Measurements from ENCODE around the gene PFKFB4. TPM values are rescaled to one million over a fixed set of nuclear protein-coding genes. Genes with fewer than 3 reads are reported as not detected.
"Not testable (repeated sequence)": the region's sequence is repeated elsewhere in the genome, so short reads cannot be mapped to it uniquely, and the experiment has no call there.

The PFKFB4 gene
- polyA plus RNA-seq, 1 of the 3 experiments (the other 2 are of a cell fraction) = 5.7 TPM

- 94% methylated on average over 6 of the region's 6 CpGs for WGBS (ENCODE audit: low lambda C conversion rate)
These were observed 24.2 kb downstream of the PFKFB4 start for GRCh38 chr3:48532271-48532976.

GRCh38 chr3:48530701-48531100 is 25.9 kb downstream of the PFKFB4 start:
- H3K9ac ChIP-seq; H3K4me3 ChIP-seq (ENCODE audit: low read depth in 2 of 2, low read length in 1 of 2); H4K20me1 ChIP-seq (ENCODE audit: insufficient read depth); H3K79me2 ChIP-seq (ENCODE audit: insufficient read depth); H3K9me3 ChIP-seq; H3K9me2 ChIP-seq; POLR2A ChIA-PET; H3F3A ChIP-seq (replicated peaks; ENCODE audit: insufficient read depth); H3K27me3 ChIP-seq (ENCODE audit: insufficient read depth); H3K4me1 ChIP-seq (ENCODE audit: control insufficient read depth in 1 of 2, insufficient read depth in 2 of 2, low read depth in 1 of 2, low read length in 1 of 2); H3K4me2 ChIP-seq; H3K27ac ChIP-seq (ENCODE audit: low read depth in 2 of 2, low read length in 1 of 2); H2AFZ ChIP-seq (ENCODE audit: low read depth); DNase-seq: not testable (repeated sequence)
- peaks cover 0 to 21% of the 10 kb centered on the region in 2 experiments for H3K36me3 ChIP-seq (replicated peaks in 1 of 2; ENCODE audit: control insufficient read depth in 1 of 2, insufficient read depth in 2 of 2, low read length in 1 of 2)
- 98% methylated on average over 4 of the region's 4 CpGs for WGBS (ENCODE audit: low lambda C conversion rate)
- CTCF ChIA-PET = interaction anchor here (0.6 to 1.7 kb wide), 4 partner anchors 17 to 119 kb away, joined by 3 to 5 read pairs (median 4); no protein-coding TSS in a partner anchor

More at GRCh38 chr3:48532271-48532976, 24.2 kb downstream of the PFKFB4 start:
- Histone ChIP-seq H3F3A (replicated peaks; ENCODE audit: insufficient read depth) (peaks cover 3% of the 10 kb centered on the region), H3K9ac (no peak overlapping the region), H3K79me2 (ENCODE audit: insufficient read depth) (no peaks in the 10 kb centered on the region), H3K4me3 (ENCODE audit: low read depth in 2 of 2, low read length in 1 of 2) (no peak overlapping the region), H3K27me3 (ENCODE audit: insufficient read depth) (no peaks in the 10 kb centered on the region), H3K36me3 (replicated peaks in 1 of 2; ENCODE audit: control insufficient read depth in 1 of 2, insufficient read depth in 2 of 2, low read length in 1 of 2) (peaks cover 0 to 18% of the 10 kb centered on the region in 2 experiments), H2AFZ (ENCODE audit: low read depth) (no peak overlapping the region), H3K9me2 (no peaks in the 10 kb centered on the region), H3K4me2 (no peak overlapping the region), H3K4me1 (ENCODE audit: control insufficient read depth in 1 of 2, insufficient read depth in 2 of 2, low read depth in 1 of 2, low read length in 1 of 2) (no peaks in the 10 kb centered on the region), H3K27ac (ENCODE audit: low read depth in 2 of 2, low read length in 1 of 2) (no peak overlapping the region), H4K20me1 (ENCODE audit: insufficient read depth) (no peaks in the 10 kb centered on the region), H3K9me3 (no peaks in the 10 kb centered on the region)
- TF ChIP-seq, protein P1, sequence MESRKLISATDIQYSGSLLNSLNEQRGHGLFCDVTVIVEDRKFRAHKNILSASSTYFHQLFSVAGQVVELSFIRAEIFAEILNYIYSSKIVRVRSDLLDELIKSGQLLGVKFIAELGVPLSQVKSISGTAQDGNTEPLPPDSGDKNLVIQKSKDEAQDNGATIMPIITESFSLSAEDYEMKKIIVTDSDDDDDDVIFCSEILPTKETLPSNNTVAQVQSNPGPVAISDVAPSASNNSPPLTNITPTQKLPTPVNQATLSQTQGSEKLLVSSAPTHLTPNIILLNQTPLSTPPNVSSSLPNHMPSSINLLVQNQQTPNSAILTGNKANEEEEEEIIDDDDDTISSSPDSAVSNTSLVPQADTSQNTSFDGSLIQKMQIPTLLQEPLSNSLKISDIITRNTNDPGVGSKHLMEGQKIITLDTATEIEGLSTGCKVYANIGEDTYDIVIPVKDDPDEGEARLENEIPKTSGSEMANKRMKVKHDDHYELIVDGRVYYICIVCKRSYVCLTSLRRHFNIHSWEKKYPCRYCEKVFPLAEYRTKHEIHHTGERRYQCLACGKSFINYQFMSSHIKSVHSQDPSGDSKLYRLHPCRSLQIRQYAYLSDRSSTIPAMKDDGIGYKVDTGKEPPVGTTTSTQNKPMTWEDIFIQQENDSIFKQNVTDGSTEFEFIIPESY (IDR thresholded peaks at IDR 0.05; ENCODE audit: borderline replicate concordance, low read depth) = no peak
- TF ChIP-seq CHD2 (IDR thresholded peaks at IDR 0.05; ENCODE audit: low read length, partially characterized antibody) = no peak
- no peak for DNase-seq
- POLR2A ChIA-PET = no interaction called here
- CTCF ChIA-PET = interaction anchor here (0.7 to 1.7 kb wide), 4 partner anchors 16 to 96 kb away, joined by 3 to 7 read pairs (median 4); no protein-coding TSS in a partner anchor

DNA sequence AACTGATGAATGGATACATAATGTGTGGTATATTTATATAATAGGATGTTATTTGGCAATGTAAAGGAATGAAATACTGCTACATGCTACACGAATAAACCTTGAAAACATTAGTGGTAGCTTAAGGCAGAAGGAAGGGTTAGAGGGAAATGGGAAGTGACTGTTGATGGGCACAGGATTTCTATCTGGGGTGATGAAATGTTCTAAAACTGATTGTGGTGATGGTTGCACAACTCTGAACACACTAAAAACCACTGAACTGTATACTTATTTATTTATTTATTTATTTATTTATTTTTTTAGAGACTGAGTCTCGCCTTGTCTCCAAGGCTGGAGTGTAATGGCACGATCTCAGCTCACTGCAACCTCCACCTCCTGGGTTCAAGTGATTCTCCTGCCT is 27.8 kb downstream of the PFKFB4 start:
- Histone ChIP-seq H3K4me3 (ENCODE audit: low read depth in 2 of 2, low read length in 1 of 2) (no peak overlapping the region), H3K36me3 (replicated peaks in 1 of 2; ENCODE audit: control insufficient read depth in 1 of 2, insufficient read depth in 2 of 2, low read length in 1 of 2) (peaks cover 0 to 17% of the 10 kb centered on the region in 2 experiments), H3K79me2 (ENCODE audit: insufficient read depth) (no peaks in the 10 kb centered on the region), H3K9me2 (no peaks in the 10 kb centered on the region), H3K4me1 (ENCODE audit: control insufficient read depth in 1 of 2, insufficient read depth in 2 of 2, low read depth in 1 of 2, low read length in 1 of 2) (no peaks in the 10 kb centered on the region), H3K9me3 (no peaks in the 10 kb centered on the region), H2AFZ (ENCODE audit: low read depth) (no peak overlapping the region), H4K20me1 (ENCODE audit: insufficient read depth) (no peaks in the 10 kb centered on the region), H3K27me3 (ENCODE audit: insufficient read depth) (no peaks in the 10 kb centered on the region), H3K27ac (ENCODE audit: low read depth in 2 of 2, low read length in 1 of 2) (no peak overlapping the region), H3K4me2 (no peak overlapping the region), H3K9ac (no peak overlapping the region), H3F3A (replicated peaks; ENCODE audit: insufficient read depth) (peaks cover 3% of the 10 kb centered on the region)
- WGBS (ENCODE audit: low lambda C conversion rate) = 90% methylated on average over 3 of the region's 3 CpGs
- TF ChIP-seq, protein P1 (IDR thresholded peaks at IDR 0.05; ENCODE audit: borderline replicate concordance, low read depth) = no peak
- TF ChIP-seq FOXM1 (IDR thresholded peaks at IDR 0.05; ENCODE audit: low read depth) (no peak), REST (IDR thresholded peaks at IDR 0.05; ENCODE audit: low read depth, low read length) (no peak), POLR2AphosphoS5 (IDR thresholded peaks at IDR 0.05; ENCODE audit: low read depth, low read length) (no peak)
- TF ChIP-seq, protein P2, sequence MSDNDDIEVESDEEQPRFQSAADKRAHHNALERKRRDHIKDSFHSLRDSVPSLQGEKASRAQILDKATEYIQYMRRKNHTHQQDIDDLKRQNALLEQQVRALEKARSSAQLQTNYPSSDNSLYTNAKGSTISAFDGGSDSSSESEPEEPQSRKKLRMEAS (IDR thresholded peaks at IDR 0.05; ENCODE audit: low read depth) = no peak
- DNase-seq = no peak
- POLR2A ChIA-PET = no interaction called here
- CTCF ChIA-PET = interaction anchor here (1.4 kb wide), 1 partner anchor 20 kb away, joined by 4 read pairs; no protein-coding TSS in a partner anchor
